ENCODE measurements around the gene ZNF160. TPM values are rescaled to one million over a fixed set of nuclear protein-coding genes. Genes with fewer than 3 reads are reported as not detected.
"Not testable (repeated sequence)": the region's sequence is repeated elsewhere in the genome, so short reads cannot be mapped to it uniquely, and the experiment has no call there.

ZNF160 gene
- total RNA-seq, 6 experiments from 2014 or later: 13.5 to 17.3 (median 16.2) TPM

GRCh38 chr19:53132141-53132991 lies 29.1 kb upstream of the ZNF160 start, which contains the start of gene ZNF415:
ZNF415 (minus strand) TSS chr19:53132910; CDS start chr19:53122676, 10,234 bp downstream.
- peak within 1 kb of the TSS; percentile 60 for H3K27ac Mint-ChIP-seq
- H3K9me3 Mint-ChIP-seq: peaks cover 40% of the 10 kb centered on the region
- H3K27me3 Mint-ChIP-seq (ENCODE audit: insufficient read depth): peaks cover 3% of the 10 kb centered on the region; the same call in 1 of the 2 replicates
- peaks cover 13% of the 10 kb centered on the region for H3K36me3 Mint-ChIP-seq (ENCODE audit: low read depth)
- H3K4me3 Mint-ChIP-seq: peak within 1 kb of the TSS; percentile 81
- TF ChIP-seq, protein P1, sequence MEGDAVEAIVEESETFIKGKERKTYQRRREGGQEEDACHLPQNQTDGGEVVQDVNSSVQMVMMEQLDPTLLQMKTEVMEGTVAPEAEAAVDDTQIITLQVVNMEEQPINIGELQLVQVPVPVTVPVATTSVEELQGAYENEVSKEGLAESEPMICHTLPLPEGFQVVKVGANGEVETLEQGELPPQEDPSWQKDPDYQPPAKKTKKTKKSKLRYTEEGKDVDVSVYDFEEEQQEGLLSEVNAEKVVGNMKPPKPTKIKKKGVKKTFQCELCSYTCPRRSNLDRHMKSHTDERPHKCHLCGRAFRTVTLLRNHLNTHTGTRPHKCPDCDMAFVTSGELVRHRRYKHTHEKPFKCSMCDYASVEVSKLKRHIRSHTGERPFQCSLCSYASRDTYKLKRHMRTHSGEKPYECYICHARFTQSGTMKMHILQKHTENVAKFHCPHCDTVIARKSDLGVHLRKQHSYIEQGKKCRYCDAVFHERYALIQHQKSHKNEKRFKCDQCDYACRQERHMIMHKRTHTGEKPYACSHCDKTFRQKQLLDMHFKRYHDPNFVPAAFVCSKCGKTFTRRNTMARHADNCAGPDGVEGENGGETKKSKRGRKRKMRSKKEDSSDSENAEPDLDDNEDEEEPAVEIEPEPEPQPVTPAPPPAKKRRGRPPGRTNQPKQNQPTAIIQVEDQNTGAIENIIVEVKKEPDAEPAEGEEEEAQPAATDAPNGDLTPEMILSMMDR (IDR thresholded peaks at IDR 0.05): no peak
- H3K4me1 Mint-ChIP-seq (ENCODE audit: low read depth): peaks cover 16% of the 10 kb centered on the region
- peak; percentile 35 for DNase-seq

GRCh38 chr19:53131727-53132126 lies 28.5 kb upstream of the ZNF160 start:
- Mint-ChIP-seq H3K9me3 (peaks cover 33% of the 10 kb centered on the region), H3K27me3 (ENCODE audit: insufficient read depth) (peaks cover 3% of the 10 kb centered on the region; the same call in 1 of the 2 replicates), H3K36me3 (ENCODE audit: low read depth) (peaks cover 9% of the 10 kb centered on the region), H3K4me1 (ENCODE audit: low read depth) (peaks cover 16% of the 10 kb centered on the region), H3K27ac (no peak overlapping the region), H3K4me3 (peak overlapping the region; percentile 81)
- DNase-seq: no peak
- TF ChIP-seq, protein P1 (IDR thresholded peaks at IDR 0.05): no peak

DNA sequence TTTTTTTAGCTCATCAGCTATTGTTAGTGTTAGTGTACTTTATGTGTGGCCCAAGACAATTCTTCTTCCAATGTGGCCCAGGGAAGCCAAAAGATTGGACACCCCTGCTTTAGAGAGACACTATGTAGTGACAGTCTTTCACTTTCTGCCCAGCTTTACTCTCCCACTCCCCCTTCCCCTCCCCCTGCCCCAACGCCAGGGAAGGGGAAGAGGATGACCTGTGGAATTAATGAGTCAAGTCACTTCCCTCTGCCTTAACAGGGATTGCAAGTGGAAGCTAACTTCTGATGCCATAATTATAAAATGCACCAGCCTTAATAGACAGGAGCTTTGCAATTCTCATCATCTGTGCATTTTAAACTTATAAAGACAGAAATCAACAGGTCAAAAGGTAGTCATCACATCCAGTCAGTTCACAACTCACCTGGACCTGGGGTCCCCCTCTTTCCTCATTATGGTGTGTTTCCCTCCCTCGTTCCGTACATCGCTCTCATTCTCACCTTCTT lies 27.9 kb upstream of the ZNF160 start:
- Mint-ChIP-seq H3K9me3 (peaks cover 27% of the 10 kb centered on the region), H3K4me1 (ENCODE audit: low read depth) (peaks cover 16% of the 10 kb centered on the region), H3K27ac (no peak overlapping the region), H3K4me3 (peak overlapping the region; percentile 81), H3K27me3 (ENCODE audit: insufficient read depth) (peaks cover 3% of the 10 kb centered on the region; the same call in 1 of the 2 replicates), H3K36me3 (ENCODE audit: low read depth) (peaks cover 9% of the 10 kb centered on the region)
- TF ChIP-seq, protein P1 (IDR thresholded peaks at IDR 0.05): no peak
- no peak for DNase-seq

DNA sequence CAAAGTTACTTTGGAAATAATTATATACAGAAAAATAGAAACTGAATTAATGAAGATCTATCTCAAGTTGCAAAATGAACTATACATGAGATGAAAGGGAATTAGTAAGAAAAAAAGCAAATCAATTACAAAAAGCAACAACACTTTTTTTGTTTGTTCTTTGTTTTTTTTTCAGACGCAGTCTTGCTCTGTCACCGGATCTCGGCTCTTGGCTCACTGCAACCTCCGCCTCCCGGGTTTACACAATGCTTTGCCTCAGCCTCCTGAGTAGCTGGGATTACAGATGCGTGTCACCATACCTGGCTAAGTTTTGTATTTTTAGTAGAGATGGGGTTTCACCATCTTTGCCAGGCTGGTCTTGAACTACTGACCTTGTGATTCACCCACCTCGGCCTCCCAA lies 27.3 kb upstream of the ZNF160 start:
- H3K27me3 Mint-ChIP-seq (ENCODE audit: insufficient read depth): peaks cover 3% of the 10 kb centered on the region; the same call in 1 of the 2 replicates
- no peak for DNase-seq
- H3K4me3 Mint-ChIP-seq: no peak overlapping the region
- H3K27ac Mint-ChIP-seq: no peak overlapping the region
- peaks cover 9% of the 10 kb centered on the region for H3K36me3 Mint-ChIP-seq (ENCODE audit: low read depth)
- peaks cover 16% of the 10 kb centered on the region for H3K4me1 Mint-ChIP-seq (ENCODE audit: low read depth)
- peaks cover 23% of the 10 kb centered on the region for H3K9me3 Mint-ChIP-seq
- TF ChIP-seq, protein P1 (IDR thresholded peaks at IDR 0.05): no peak

DNA sequence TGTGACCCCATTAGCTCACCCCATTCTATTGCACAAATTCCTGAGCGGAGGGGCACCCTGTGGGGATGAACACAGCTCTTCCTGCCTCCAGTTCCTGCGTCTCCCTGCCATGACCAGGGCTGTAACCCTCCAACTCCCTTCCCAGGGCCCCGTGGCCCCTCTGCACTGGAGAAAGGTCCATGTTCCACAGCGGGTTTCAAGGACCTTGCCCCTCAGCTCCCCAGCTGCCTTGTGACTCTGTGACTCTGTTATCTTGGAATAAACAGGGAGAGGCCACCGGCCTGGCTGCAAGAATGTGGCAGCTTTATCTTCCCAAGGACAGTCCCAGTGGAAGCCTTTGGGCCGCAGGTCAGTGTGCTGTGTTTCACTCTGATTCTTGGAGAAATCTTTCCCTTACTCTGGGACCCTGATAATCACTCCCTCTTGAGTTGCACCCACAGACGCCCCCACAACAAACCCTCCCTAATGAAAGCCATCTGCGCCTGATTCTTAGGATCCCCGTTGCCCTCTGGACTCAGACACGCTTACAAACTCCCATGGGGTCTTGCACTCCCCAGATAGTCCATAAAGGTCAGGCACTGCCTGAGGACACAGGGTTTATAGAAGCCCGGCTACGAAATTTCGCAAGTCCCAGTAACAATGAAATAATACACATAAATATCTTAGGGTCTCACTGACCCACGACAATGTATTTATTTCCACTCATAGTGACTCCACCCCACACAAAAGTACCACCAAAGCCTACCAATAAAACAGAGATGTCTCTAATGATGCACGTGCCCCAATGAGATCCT lies 23.7 kb upstream of the ZNF160 start:
- H3K9me3 Mint-ChIP-seq: peaks cover 32% of the 10 kb centered on the region
- not testable (repeated sequence) for H3K4me1 Mint-ChIP-seq (ENCODE audit: low read depth); H3K27me3 Mint-ChIP-seq (ENCODE audit: insufficient read depth); H3K4me3 Mint-ChIP-seq; DNase-seq; H3K27ac Mint-ChIP-seq
- H3K36me3 Mint-ChIP-seq (ENCODE audit: low read depth): peaks cover 16% of the 10 kb centered on the region
